Cardiac muscle cell (in vitro differentiated cells and primary cell): ENCODE results near the gene SLC27A4. TPM values are rescaled to one million over a fixed set of nuclear protein-coding genes. Genes with fewer than 3 reads are reported as not detected.

ENCODE experiments used
- DNase-seq, 2 donors: peaks; one replicate each; pipeline versions ENCODE4 v3.0.0 to v3.0.0-alpha.2; 2010 to 2017; ENCODE audit warnings: low read depth in 1 of 2, low spot score in 1 of 2
- H3K27ac ChIP-seq: fragments of 200-600 bp; sonication (generic); 2 replicates; pipeline ENCODE4 v1.5.1; 2016
- H3K27me3 ChIP-seq: fragments of 200-600 bp; sonication (generic); 2 replicates; pipeline ENCODE4 v1.6.0; 2016; ENCODE audit warnings: control low read depth
- H3K36me3 ChIP-seq: fragments of 200-600 bp; sonication (generic); 2 replicates; pipeline ENCODE4 v1.5.1; 2016; ENCODE audit warnings: control low read depth
- H3K4me1 ChIP-seq: fragments of 200-600 bp; sonication (generic); 2 replicates; pipeline ENCODE4 v1.8.1; 2017; ENCODE audit warnings: low read depth, mild to moderate bottlenecking, mixed run types
- H3K4me3 ChIP-seq: fragments of 200-600 bp; sonication (generic); 2 replicates; pipeline ENCODE4 v1.5.1; 2016; ENCODE audit warnings: mild to moderate bottlenecking
- H3K9me3 ChIP-seq: fragments of 200-600 bp; sonication (generic); 2 replicates; pipeline ENCODE4 v1.5.1; 2017; ENCODE audit warnings: low read depth, mild to moderate bottlenecking, control low read depth
- CTCF ChIP-seq: IDR thresholded peaks from 2 replicates; pipeline ENCODE4 v1.5.1; 2012; ENCODE audit warnings: low read depth, mild to moderate bottlenecking, low read length
- polyA plus RNA-seq: library from polyadenylated mRNA; unstranded; fragments of >200 nt; fragmentation: Nextera tagmentation; extraction: Ambion mirVana; gene quantifications from 2 replicates; pipeline ENCODE4 v1.2.1, GENCODE V29; 2016
- total RNA-seq: library from RNA; depleted of rRNA; stranded (reverse); fragments of >200 nt; gene quantifications from 2 replicates; pipeline ENCODE4 v1.2.3, GENCODE V29; 2016

SLC27A4 gene
- total and polyA plus RNA-seq, 2 experiments from 2014 or later, result 16.9 to 17.8 TPM

GRCh38 chr9:128310461-128310860 lies 29.9 kb upstream of the SLC27A4 start:
- Histone ChIP-seq H3K9me3 (no peaks in the 10 kb centered on the region), H3K4me1 (no peaks in the 10 kb centered on the region), H3K36me3 (peaks cover 20% of the 10 kb centered on the region), H3K4me3 (no peak overlapping the region), H3K27ac (peak overlapping the region; percentile 73), H3K27me3 (no peaks in the 10 kb centered on the region)
- no peak for TF ChIP-seq CTCF
- no peak for DNase-seq

- Histone ChIP-seq H3K4me1 (no peaks in the 10 kb centered on the region), H3K4me3 (no peak overlapping the region), H3K36me3 (peaks cover 27% of the 10 kb centered on the region), H3K9me3 (no peaks in the 10 kb centered on the region), H3K27ac (no peak overlapping the region), H3K27me3 (no peaks in the 10 kb centered on the region)
- TF ChIP-seq CTCF, result no peak
- no peak for DNase-seq
Observed at GRCh38 chr9:128314697-128315096, 25.6 kb upstream of the SLC27A4 start.

GRCh38 chr9:128316421-128316820 lies 23.9 kb upstream of the SLC27A4 start:
- H3K4me1 ChIP-seq, result peaks cover 3% of the 10 kb centered on the region
- no peaks in the 10 kb centered on the region for H3K27me3 ChIP-seq
- no peak overlapping the region for H3K27ac ChIP-seq
- H3K9me3 ChIP-seq, result no peaks in the 10 kb centered on the region
- peaks cover 17% of the 10 kb centered on the region for H3K36me3 ChIP-seq
- no peak overlapping the region for H3K4me3 ChIP-seq
- no peak for TF ChIP-seq CTCF
- no peak for DNase-seq

GRCh38 chr9:128317629-128318028 lies 22.7 kb upstream of the SLC27A4 start:
- Histone ChIP-seq H3K36me3 (peaks cover 17% of the 10 kb centered on the region), H3K9me3 (no peaks in the 10 kb centered on the region), H3K4me1 (peaks cover 4% of the 10 kb centered on the region), H3K27ac (no peak overlapping the region), H3K4me3 (no peak overlapping the region), H3K27me3 (no peaks in the 10 kb centered on the region)
- TF ChIP-seq CTCF, result no peak
- no peak for DNase-seq

- Histone ChIP-seq H3K4me1 (peaks cover 13% of the 10 kb centered on the region), H3K27ac (no peak overlapping the region), H3K4me3 (peak overlapping the region; percentile 60), H3K36me3 (peaks cover 11% of the 10 kb centered on the region), H3K9me3 (no peaks in the 10 kb centered on the region), H3K27me3 (no peaks in the 10 kb centered on the region)
- TF ChIP-seq CTCF, result no peak
- DNase-seq, result no peak
Observed at GRCh38 chr9:128321343-128321742, 19.0 kb upstream of the SLC27A4 start.
